CD14-positive monocyte (primary cell): Measurements from ENCODE around the gene CERS2. TPM values are rescaled to one million over a fixed set of nuclear protein-coding genes. Genes with fewer than 3 reads are reported as not detected.

Experiments
- DNase-seq, 3 donors: peaks; one replicate each; pipeline ENCODE4 v3.0.0-alpha.2; 2011 to 2022
- H2AFZ ChIP-seq: 2 replicates; pipeline ENCODE4 v1.6.0; 2012; ENCODE audit warnings: mild to moderate bottlenecking, low read depth, low read length, inconsistent platforms; ENCODE audit not compliant: insufficient read depth, poor library complexity, severe bottlenecking
- H3K27ac ChIP-seq, 2 donors: 1 replicate in 1 of 2; 2 replicates in 1 of 2; pipeline ENCODE4 v1.5.1; 2012 to 2013; ENCODE audit warnings: low read length in 2 of 2, control low read depth in 1 of 2, inconsistent platforms in 1 of 2, low read depth in 1 of 2, mild to moderate bottlenecking in 1 of 2
- H3K27me3 ChIP-seq, 2 donors: one replicate each; pipeline versions ENCODE4 v1.6.0 to v1.6.1; 2011 to 2013; ENCODE audit warnings: low read length in 2 of 2; ENCODE audit not compliant: control insufficient read depth in 2 of 2, insufficient read depth in 2 of 2
- H3K36me3 ChIP-seq, 2 donors: replicated peaks in 1 of 2; 1 replicate in 1 of 2; 2 replicates in 1 of 2; pipeline versions ENCODE4 v1.5.1 to v1.6.1; 2012 to 2013; ENCODE audit warnings: low read length in 2 of 2, control low read depth in 1 of 2, inconsistent platforms in 1 of 2, mild to moderate bottlenecking in 1 of 2; ENCODE audit not compliant: insufficient read depth in 2 of 2, control insufficient read depth in 1 of 2
- H3K4me1 ChIP-seq, 2 donors: 1 replicate in 1 of 2; 2 replicates in 1 of 2; pipeline versions ENCODE4 v1.5.1 to v1.6.1; 2012 to 2013; ENCODE audit warnings: low read length in 2 of 2, control low read depth in 1 of 2, inconsistent platforms in 1 of 2, mild to moderate bottlenecking in 1 of 2, moderate library complexity in 1 of 2; ENCODE audit not compliant: insufficient read depth in 2 of 2, control insufficient read depth in 1 of 2
- H3K4me2 ChIP-seq: replicated peaks from 2 replicates; pipeline ENCODE3; 2012; ENCODE audit warnings: low read length, moderate library complexity, mild to moderate bottlenecking; ENCODE audit not compliant: poor library complexity, severe bottlenecking; ENCODE audit errors: extremely low read depth
- H3K4me3 ChIP-seq, 3 experiments: fragments of 200-600 bp in 1 of 3; sonication (generic) in 1 of 3; replicated peaks in 1 of 3; 1 replicate in 2 of 3; 2 replicates in 1 of 3; pipeline ENCODE4 v1.5.1; 2011 to 2013; ENCODE audit warnings: low read length in 3 of 3, mild to moderate bottlenecking in 3 of 3, control low read depth in 2 of 3, low read depth in 2 of 3, inconsistent platforms in 1 of 3, moderate library complexity in 1 of 3
- H3K79me2 ChIP-seq: 2 replicates; pipeline ENCODE4 v1.6.0; 2012; ENCODE audit warnings: mild to moderate bottlenecking, control low read depth, inconsistent platforms, low read length, moderate library complexity; ENCODE audit not compliant: insufficient read depth
- H3K9ac ChIP-seq: 2 replicates; pipeline ENCODE4 v1.6.0; 2017; ENCODE audit warnings: low read length, mild to moderate bottlenecking; ENCODE audit not compliant: insufficient read depth, poor library complexity, severe bottlenecking
- H3K9me3 ChIP-seq, 2 donors: replicated peaks in 1 of 2; 1 replicate in 1 of 2; 2 replicates in 1 of 2; pipeline versions ENCODE4 v1.5.1 to v1.6.1; 2012 to 2013; ENCODE audit warnings: low read length in 2 of 2, control low read depth in 1 of 2; ENCODE audit not compliant: control insufficient read depth in 1 of 2, insufficient read depth in 1 of 2
- H4K20me1 ChIP-seq: 2 replicates; pipeline ENCODE4 v1.6.0; 2012; ENCODE audit warnings: mild to moderate bottlenecking, low read length, control low read depth, moderate library complexity; ENCODE audit not compliant: insufficient read depth
- H3K27ac Mint-ChIP-seq, 7 donors: one replicate each; pipeline ENCODE4 v1.8.0; 2020; ENCODE audit warnings: mild to moderate bottlenecking in 7 of 7, mixed read lengths in 7 of 7, moderate library complexity in 6 of 7, inconsistent platforms in 2 of 7
- H3K27me3 Mint-ChIP-seq, 3 donors: one replicate each; pipeline ENCODE4 v1.8.0; 2021 to 2022; ENCODE audit warnings: low read depth in 3 of 3, mild to moderate bottlenecking in 3 of 3, mixed read lengths in 3 of 3, moderate library complexity in 3 of 3, inconsistent platforms in 1 of 3
- H3K36me3 Mint-ChIP-seq, 2 donors: one replicate each; pipeline ENCODE4 v1.8.0; 2020; ENCODE audit warnings: mixed read lengths in 2 of 2, inconsistent platforms in 1 of 2, mild to moderate bottlenecking in 1 of 2
- H3K4me1 Mint-ChIP-seq: one replicate; pipeline ENCODE4 v1.8.0; 2020; ENCODE audit warnings: mild to moderate bottlenecking, mixed read lengths
- H3K4me3 Mint-ChIP-seq, 2 donors: one replicate each; pipeline ENCODE4 v1.8.0; 2020; ENCODE audit warnings: mild to moderate bottlenecking in 2 of 2, mixed read lengths in 2 of 2, moderate library complexity in 1 of 2
- H3K9me3 Mint-ChIP-seq, 7 donors: one replicate each; pipeline ENCODE4 v1.8.0; 2020 to 2022; ENCODE audit warnings: mixed read lengths in 7 of 7, mild to moderate bottlenecking in 6 of 7, moderate library complexity in 6 of 7, inconsistent platforms in 2 of 7
- CTCF ChIP-seq: fragments of 200-600 bp; IDR thresholded peaks from one replicate; pipeline ENCODE4 v1.8.0; 2022; ENCODE audit warnings: antibody characterized with exemption, mild to moderate bottlenecking
- WGBS: methylation state at CpG from one replicate; pipeline ENCODE4 v1.1.5; 2013; ENCODE audit warnings: missing lambda C conversion rate; ENCODE audit not compliant: insufficient coverage; 5-methylcytosine and 5-hydroxymethylcytosine counted together
- intact Hi-C, 2 donors: fragments of 100-400 bp; cut with micrococcal nuclease; formaldehyde crosslinking; loops; one replicate each; pipeline versions ENCODE4 v1.15.0 to v1.15.1; 2023
- polyA plus RNA-seq, 3 donors: library from polyadenylated mRNA; depleted of rRNA in 1 of 3; unstranded in 2 of 3; stranded (reverse) in 1 of 3; fragments of 300-500 nt in 2 of 3; fragments of >200 nt in 1 of 3; fragmentation: Illumina TruSeq in 2 of 3; gene quantifications; 1 replicate in 2 of 3; 2 replicates in 1 of 3; pipeline ENCODE4 v1.2.3, GENCODE V29; 2012 to 2021

Gene CERS2
- polyA plus RNA-seq, 3 donors, result 152 to 224 (median 200) TPM

GRCh38 chr1:151012684-151013471, 38.2 kb upstream of the CERS2 start:
- no peak overlapping the region for H3K27ac Mint-ChIP-seq
- Histone ChIP-seq H3K27me3 (no peaks in the 10 kb centered on the region), H3K27ac (no peak overlapping the region), H3K9ac (no peak overlapping the region), H3K9me3 (no peaks in the 10 kb centered on the region), H4K20me1 (no peaks in the 10 kb centered on the region), H3K4me2 (no peak overlapping the region), H2AFZ (no peak overlapping the region), H3K4me1 (peaks cover 11 to 16% of the 10 kb centered on the region in 2 donors), H3K79me2 (peaks cover 17% of the 10 kb centered on the region), H3K4me3 (no peak overlapping the region), H3K36me3 (peaks cover 2 to 12% of the 10 kb centered on the region in 2 donors)
- H3K9me3 Mint-ChIP-seq, result no peaks in the 10 kb centered on the region
- no peak overlapping the region for H3K4me3 Mint-ChIP-seq
- peaks cover 21% of the 10 kb centered on the region for H3K4me1 Mint-ChIP-seq
- peaks cover 7 to 18% of the 10 kb centered on the region in 2 donors for H3K36me3 Mint-ChIP-seq
- intact Hi-C loops, result loop anchor here in 1 of 2 donors (5.0 kb wide), 1 partner anchor 34 kb away; the partner anchor contains the start of gene C1orf56
- no peak for DNase-seq
- WGBS, result 96% methylated on average over 10 of the region's 14 CpGs
- H3K27me3 Mint-ChIP-seq, result peaks cover 0 to 3% (median 0%) of the 10 kb centered on the region in 3 donors
- no peak for TF ChIP-seq CTCF

GRCh38 chr1:151011154-151011850, 36.7 kb upstream of the CERS2 start:
- 20% methylated on average over 1 of the region's 4 CpGs for WGBS
- H3K36me3 ChIP-seq, result peaks cover 0 to 9% of the 10 kb centered on the region in 2 donors
- no peak for TF ChIP-seq CTCF
- no peaks in the 10 kb centered on the region for H3K9me3 Mint-ChIP-seq
- peaks cover 24 to 29% of the 10 kb centered on the region in 2 donors for H3K4me1 ChIP-seq
- no peak for DNase-seq
- no peaks in the 10 kb centered on the region for H3K27me3 ChIP-seq
- H3K27ac Mint-ChIP-seq, result peak overlapping the region in 1 of 7 donors; percentile 60
- no peak overlapping the region for H3K9ac ChIP-seq
- H3K9me3 ChIP-seq, result no peaks in the 10 kb centered on the region
- no peak overlapping the region for H3K4me3 Mint-ChIP-seq
- H3K79me2 ChIP-seq, result peaks cover 32% of the 10 kb centered on the region
- peaks cover 0 to 9% (median 0%) of the 10 kb centered on the region in 3 donors for H3K27me3 Mint-ChIP-seq
- no peak overlapping the region for H3K4me2 ChIP-seq
- peaks cover 35% of the 10 kb centered on the region for H3K4me1 Mint-ChIP-seq
- no peak overlapping the region for H3K27ac ChIP-seq
- no peak overlapping the region for H3K4me3 ChIP-seq
- H4K20me1 ChIP-seq, result no peaks in the 10 kb centered on the region
- H3K36me3 Mint-ChIP-seq, result peaks cover 4 to 15% of the 10 kb centered on the region in 2 donors
- H2AFZ ChIP-seq, result no peak overlapping the region
- intact Hi-C loops, result loop anchor here in 1 of 2 donors (5.0 kb wide), 1 partner anchor 36 kb away; the partner anchor contains the start of gene C1orf56
